ENCODE measurements around the gene SEMA3F. TPM values are rescaled to one million over a fixed set of nuclear protein-coding genes. Genes with fewer than 3 reads are reported as not detected.

SEMA3F gene
- total and polyA plus RNA-seq, 2 donors (not counting 3 experiments of a cell fraction or from before 2014, with no cell fraction given), result 65.8 to 99.1 TPM

- no peak overlapping the region for H3K9ac ChIP-seq (replicated peaks; ENCODE audit: extremely low read depth, insufficient read depth, low read length)
- no peaks in the 10 kb centered on the region for H3K4me1 ChIP-seq (ENCODE audit: control insufficient read depth, extremely low read depth, insufficient read depth, low read length)
- no peak overlapping the region for H3K27ac ChIP-seq (ENCODE audit: insufficient read depth, low read depth, low read length)
- TF ChIP-seq GATA2 (IDR thresholded peaks at IDR 0.05; ENCODE audit: insufficient read depth, insufficient read length, low read depth, low read length) (no peak), CTCF (IDR thresholded peaks at IDR 0.05; ENCODE audit: extremely low read depth in 1 of 2, insufficient read depth in 1 of 2, low read depth in 1 of 2, low read length in 2 of 2) (no peak), POLR2A (IDR thresholded peaks at IDR 0.05; ENCODE audit: low read depth, low read length) (no peak)
- CTCF ChIA-PET, result interaction anchor here (1.0 to 12.0 kb wide), 3 partner anchors 29 to 63 kb away, joined by 3 to 177 read pairs (median 3); no protein-coding TSS in a partner anchor
- no peak for DNase-seq (ENCODE audit: low read depth, low spot score)
- H4K20me1 ChIP-seq (replicated peaks; ENCODE audit: control insufficient read depth, extremely low read depth, insufficient read depth, low read length), result no peaks in the 10 kb centered on the region
- POLR2A ChIA-PET, result no interaction called here
- BruUV-seq (replicated peaks), result no TSS peak
- intact Hi-C loops (cut with micrococcal nuclease), result loop anchor here (5.0 kb wide), 1 partner anchor 48 kb away; no protein-coding TSS in a partner anchor
- no peak overlapping the region for H3K4me3 ChIP-seq (replicated peaks in 1 of 3; ENCODE audit: insufficient read depth in 1 of 3, low read depth in 1 of 3, low read length in 3 of 3)
- H3K79me2 ChIP-seq (ENCODE audit: control insufficient read depth, insufficient read depth, low read length), result no peaks in the 10 kb centered on the region
- FAIRE-seq, result no peak
- H3K9me3 ChIP-seq (replicated peaks; ENCODE audit: control insufficient read depth, insufficient read depth, low read length), result no peaks in the 10 kb centered on the region
- no peaks in the 10 kb centered on the region for H3K9me1 ChIP-seq (replicated peaks; ENCODE audit: control insufficient read depth, extremely low read depth, insufficient read depth, low read length)
- H3K36me3 ChIP-seq (ENCODE audit: control insufficient read depth in 2 of 2, extremely low read depth in 1 of 2, insufficient read depth in 2 of 2, low read length in 2 of 2), result peaks cover 0 to 46% of the 10 kb centered on the region in 2 experiments
- no peaks in the 10 kb centered on the region for H3K27me3 ChIP-seq (ENCODE audit: control insufficient read depth in 2 of 2, insufficient read depth in 2 of 2, low read length in 2 of 2)
- H3K4me2 ChIP-seq (ENCODE audit: insufficient read depth, low read length), result no peak overlapping the region
- dilution Hi-C loops (cut with MboI; ENCODE audit: extremely low pct_ligation_motif_present, low sequenced_read_pairs), result loop anchor here (10.0 kb wide), 1 partner anchor 70 kb away; no protein-coding TSS in a partner anchor
- no peak overlapping the region for H2AFZ ChIP-seq (ENCODE audit: low read depth, low read length)
Measured at GRCh38 chr3:50185230-50185629, 30.1 kb downstream of the SEMA3F start.

- DNase-seq (ENCODE audit: low read depth, low spot score) (no peak), FAIRE-seq (no peak)
- Histone ChIP-seq H3K27me3 (ENCODE audit: control insufficient read depth in 2 of 2, insufficient read depth in 2 of 2, low read length in 2 of 2) (no peaks in the 10 kb centered on the region), H3K79me2 (ENCODE audit: control insufficient read depth, insufficient read depth, low read length) (no peaks in the 10 kb centered on the region), H3K4me2 (ENCODE audit: insufficient read depth, low read length) (no peak overlapping the region), H3K4me3 (replicated peaks in 1 of 3; ENCODE audit: insufficient read depth in 1 of 3, low read depth in 1 of 3, low read length in 3 of 3) (no peak overlapping the region), H4K20me1 (replicated peaks; ENCODE audit: control insufficient read depth, extremely low read depth, insufficient read depth, low read length) (no peaks in the 10 kb centered on the region), H3K9me3 (replicated peaks; ENCODE audit: control insufficient read depth, insufficient read depth, low read length) (no peaks in the 10 kb centered on the region), H2AFZ (ENCODE audit: low read depth, low read length) (no peak overlapping the region), H3K9me1 (replicated peaks; ENCODE audit: control insufficient read depth, extremely low read depth, insufficient read depth, low read length) (no peaks in the 10 kb centered on the region), H3K9ac (replicated peaks; ENCODE audit: extremely low read depth, insufficient read depth, low read length) (no peak overlapping the region), H3K36me3 (ENCODE audit: control insufficient read depth in 2 of 2, extremely low read depth in 1 of 2, insufficient read depth in 2 of 2, low read length in 2 of 2) (peaks cover 0 to 46% of the 10 kb centered on the region in 2 experiments), H3K27ac (ENCODE audit: insufficient read depth, low read depth, low read length) (no peak overlapping the region), H3K4me1 (ENCODE audit: control insufficient read depth, extremely low read depth, insufficient read depth, low read length) (peaks cover 3% of the 10 kb centered on the region)
- ChIA-PET CTCF (interaction anchor here (1.2 to 12.0 kb wide), 3 partner anchors 22 to 64 kb away, joined by 3 to 177 read pairs (median 3); no protein-coding TSS in a partner anchor), POLR2A (no interaction called here)
- dilution Hi-C loops (cut with MboI; ENCODE audit: extremely low pct_ligation_motif_present, low sequenced_read_pairs) (loop anchor here (10.0 kb wide), 1 partner anchor 71 kb away; no protein-coding TSS in a partner anchor), intact Hi-C loops (cut with micrococcal nuclease) (loop anchor here (5.0 kb wide), 1 partner anchor 49 kb away; no protein-coding TSS in a partner anchor)
- BruUV-seq (replicated peaks), result no TSS peak
- no peak for TF ChIP-seq JUN (IDR thresholded peaks at IDR 0.05; ENCODE audit: borderline replicate concordance, insufficient read depth, insufficient read length, low read depth)
- TF ChIP-seq EZH2 (IDR thresholded peaks at IDR 0.05; ENCODE audit: borderline replicate concordance, low read depth, low read length, severe bottlenecking), result no peak
- TF ChIP-seq POLR2AphosphoS5 (IDR thresholded peaks at IDR 0.05; ENCODE audit: insufficient read depth, low read depth, low read length), result no peak
- TF ChIP-seq POLR2A (IDR thresholded peaks at IDR 0.05; ENCODE audit: low read depth, low read length), result no peak
- TF ChIP-seq MYC (IDR thresholded peaks at IDR 0.05; ENCODE audit: low read depth, low read length), result no peak
- TF ChIP-seq CTCF (IDR thresholded peaks at IDR 0.05; ENCODE audit: extremely low read depth in 1 of 2, insufficient read depth in 1 of 2, low read depth in 1 of 2, low read length in 2 of 2), result no peak
- no peak for TF ChIP-seq MAX (IDR thresholded peaks at IDR 0.05; ENCODE audit: insufficient read depth, insufficient read length)
- TF ChIP-seq FOS (IDR thresholded peaks at IDR 0.05; ENCODE audit: borderline replicate concordance, insufficient read depth, low read length), result no peak
- no peak for TF ChIP-seq GATA2 (IDR thresholded peaks at IDR 0.05; ENCODE audit: insufficient read depth, insufficient read length, low read depth, low read length)
Measured at GRCh38 chr3:50186096-50186495, 31.0 kb downstream of the SEMA3F start.

All from endothelial cell of umbilical vein (primary cell).